NCI-H2171 treated with DMSO at 0.1 percent for 48 hours (cell line): ENCODE results near the gene MAU2.
A peak's percentile ranks its signal among the peaks of the same experiment; 100 is the strongest.

Source experiments
- DNase-seq: peaks from one replicate; lab custom pipeline; 2025; lab: John Stamatoyannopoulos, UW

The MAU2 gene, protein sequence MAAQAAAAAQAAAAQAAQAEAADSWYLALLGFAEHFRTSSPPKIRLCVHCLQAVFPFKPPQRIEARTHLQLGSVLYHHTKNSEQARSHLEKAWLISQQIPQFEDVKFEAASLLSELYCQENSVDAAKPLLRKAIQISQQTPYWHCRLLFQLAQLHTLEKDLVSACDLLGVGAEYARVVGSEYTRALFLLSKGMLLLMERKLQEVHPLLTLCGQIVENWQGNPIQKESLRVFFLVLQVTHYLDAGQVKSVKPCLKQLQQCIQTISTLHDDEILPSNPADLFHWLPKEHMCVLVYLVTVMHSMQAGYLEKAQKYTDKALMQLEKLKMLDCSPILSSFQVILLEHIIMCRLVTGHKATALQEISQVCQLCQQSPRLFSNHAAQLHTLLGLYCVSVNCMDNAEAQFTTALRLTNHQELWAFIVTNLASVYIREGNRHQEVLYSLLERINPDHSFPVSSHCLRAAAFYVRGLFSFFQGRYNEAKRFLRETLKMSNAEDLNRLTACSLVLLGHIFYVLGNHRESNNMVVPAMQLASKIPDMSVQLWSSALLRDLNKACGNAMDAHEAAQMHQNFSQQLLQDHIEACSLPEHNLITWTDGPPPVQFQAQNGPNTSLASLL

DNA sequence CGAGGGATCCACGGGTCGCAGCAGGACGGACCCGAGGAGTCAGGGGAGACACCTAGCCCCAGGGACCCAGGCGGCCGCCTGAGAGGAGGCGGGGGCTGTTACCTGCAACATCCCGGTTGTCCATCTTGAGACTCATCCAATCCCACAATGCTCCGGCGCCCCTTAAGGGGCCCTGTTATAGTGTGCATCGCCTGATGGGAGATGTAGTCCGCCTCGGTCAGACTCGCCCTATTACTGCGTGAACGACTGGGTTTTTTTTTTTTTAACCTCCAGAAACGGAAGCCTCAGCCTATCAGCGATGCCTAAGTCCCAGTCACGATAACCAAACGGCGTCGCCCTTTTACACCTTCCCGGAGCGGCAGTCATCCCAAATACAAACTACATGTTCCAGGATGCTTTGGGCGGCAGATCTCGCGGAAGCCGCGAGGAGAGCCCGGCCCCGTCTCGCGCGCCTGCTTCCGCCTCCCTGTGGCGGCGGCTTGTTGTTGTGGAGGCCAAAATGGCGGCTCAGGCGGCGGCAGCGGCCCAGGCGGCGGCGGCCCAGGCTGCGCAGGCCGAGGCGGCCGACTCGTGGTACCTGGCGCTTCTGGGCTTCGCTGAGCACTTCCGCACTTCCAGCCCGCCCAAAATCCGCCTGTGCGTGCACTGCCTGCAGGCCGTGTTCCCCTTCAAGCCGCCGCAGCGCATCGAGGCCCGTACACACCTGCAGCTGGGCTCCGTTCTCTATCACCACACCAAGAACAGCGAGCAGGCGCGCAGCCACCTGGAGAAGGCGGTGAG lies at the start of gene MAU2, which contains the start of gene SUGP1:
Gene MAU2 (plus strand): TSS at position 469 of the 780 bp plus-strand sequence. CDS start 31 bp downstream, at position 500.
Gene SUGP1 (minus strand): TSS at position 149 of the 780 bp plus-strand sequence. CDS start 13 bp downstream, at position 136.
- DNase-seq = peak; percentile 99

DNA sequence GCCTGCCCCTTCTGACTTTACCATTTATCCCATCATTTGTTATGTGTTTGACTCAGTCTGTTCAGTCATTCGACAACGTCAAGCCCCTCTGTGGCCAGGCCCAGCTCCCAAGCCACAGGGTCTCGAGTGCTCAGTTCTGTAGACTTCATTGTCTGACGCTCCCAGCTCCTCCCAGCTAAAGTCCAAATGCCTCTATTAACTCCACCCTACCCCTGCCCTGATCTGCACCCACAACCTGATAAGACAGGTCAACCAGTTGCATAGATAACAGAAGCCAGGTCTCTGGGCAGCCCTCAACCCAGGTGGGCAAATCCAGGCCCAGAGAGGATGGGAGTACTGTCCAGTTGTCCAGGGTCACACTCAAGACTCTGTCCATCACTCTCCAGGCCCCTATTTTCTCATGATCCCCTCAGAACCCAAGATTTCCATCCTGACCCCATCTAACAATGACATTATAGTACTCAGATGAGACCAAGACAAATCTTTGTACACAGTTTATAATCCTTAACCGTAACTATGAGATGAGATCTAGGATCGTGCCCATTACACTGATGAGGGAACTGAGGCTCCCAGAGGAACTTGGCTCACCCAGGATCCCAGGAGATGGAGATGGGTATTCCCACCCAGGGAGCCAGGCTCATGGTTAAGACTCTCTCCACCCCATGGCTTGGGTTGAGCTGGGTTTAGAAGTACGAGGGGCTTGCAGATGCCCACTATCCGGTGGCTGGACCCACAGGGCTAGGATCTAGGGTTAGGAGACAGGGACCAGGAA lies 48.6 kb upstream of the MAU2 start:
- DNase-seq = no peak

DNA sequence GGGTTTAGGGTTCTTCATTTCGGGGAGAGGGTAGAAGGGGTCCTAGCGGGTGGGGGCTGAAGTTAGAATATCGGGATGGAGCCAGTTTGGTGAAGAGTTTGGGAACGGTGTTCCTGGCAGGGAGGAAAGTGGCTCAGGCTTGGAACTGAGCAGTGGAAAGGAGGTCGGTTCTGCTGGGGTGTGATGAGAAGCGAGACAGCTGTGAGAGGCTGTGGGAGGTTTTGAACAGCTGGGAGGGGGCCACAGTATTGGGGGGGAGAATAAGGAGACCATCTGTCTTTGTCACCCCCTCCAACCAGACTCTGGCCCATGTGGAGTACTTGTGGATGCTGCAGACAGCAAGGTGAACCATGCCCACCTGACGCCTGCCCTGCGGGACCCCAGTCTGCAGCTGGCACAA lies 46.5 kb upstream of the MAU2 start:
- DNase-seq = peak; percentile 73

DNA sequence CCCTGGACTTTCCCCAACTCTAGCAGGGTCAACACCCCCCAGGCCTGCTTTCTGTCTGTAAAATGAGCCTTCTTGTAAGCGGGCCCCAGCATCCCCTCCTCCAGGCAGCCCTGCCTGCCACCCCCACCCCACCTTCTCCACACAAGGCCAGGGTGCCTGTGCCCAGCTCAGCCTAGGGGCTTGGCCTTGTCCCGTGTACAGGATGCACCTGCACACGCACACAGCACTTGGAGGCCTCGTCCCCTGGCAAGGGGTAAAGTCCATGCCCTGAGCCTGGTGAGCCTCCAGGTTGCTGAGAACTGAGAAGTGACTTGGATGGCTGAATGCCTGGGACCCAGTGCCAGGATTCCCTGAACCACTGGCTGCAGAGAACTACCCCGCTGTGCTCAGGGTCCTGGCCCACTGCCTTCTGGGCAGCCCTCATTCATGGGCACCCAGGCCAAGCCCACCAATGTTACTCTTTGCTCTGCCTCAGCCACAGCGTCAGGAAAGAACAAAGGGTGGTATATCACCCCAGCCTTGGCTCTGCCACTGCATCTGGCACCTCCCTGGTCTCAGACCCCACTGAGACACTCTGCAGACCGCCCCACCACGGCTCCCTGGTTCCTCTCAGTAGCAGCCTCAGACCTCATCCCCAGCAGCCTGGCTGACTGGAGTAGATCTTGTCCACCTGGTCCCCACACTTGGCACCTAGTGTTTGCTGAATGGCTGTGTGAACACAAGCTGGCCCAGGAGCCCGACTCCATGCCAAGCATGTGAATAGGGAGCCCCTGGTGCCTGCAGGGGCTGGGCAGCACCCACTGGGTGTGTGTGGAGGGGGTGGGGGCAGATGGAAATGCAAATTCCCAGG lies 45.7 kb upstream of the MAU2 start:
- no peak for DNase-seq

DNA sequence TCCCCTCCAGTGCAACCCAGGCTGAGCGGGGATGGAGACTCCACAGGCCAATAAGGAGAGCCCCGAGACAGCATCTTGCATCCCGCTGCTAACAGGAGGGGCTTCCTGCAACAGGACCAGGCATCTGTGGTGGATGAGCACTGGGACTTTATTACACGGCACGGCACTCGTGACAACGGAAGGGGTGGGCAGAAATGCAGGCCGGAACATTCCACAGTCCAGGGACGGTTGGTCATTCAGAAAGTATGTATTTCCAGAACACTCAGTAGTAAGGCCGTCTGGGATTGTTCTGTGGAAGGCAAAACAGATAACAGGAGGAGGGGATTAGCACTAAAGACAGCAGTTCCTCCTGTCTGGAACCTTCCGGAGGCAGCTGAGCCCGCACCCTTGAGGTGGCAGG lies 44.2 kb upstream of the MAU2 start:
- no peak for DNase-seq

DNA sequence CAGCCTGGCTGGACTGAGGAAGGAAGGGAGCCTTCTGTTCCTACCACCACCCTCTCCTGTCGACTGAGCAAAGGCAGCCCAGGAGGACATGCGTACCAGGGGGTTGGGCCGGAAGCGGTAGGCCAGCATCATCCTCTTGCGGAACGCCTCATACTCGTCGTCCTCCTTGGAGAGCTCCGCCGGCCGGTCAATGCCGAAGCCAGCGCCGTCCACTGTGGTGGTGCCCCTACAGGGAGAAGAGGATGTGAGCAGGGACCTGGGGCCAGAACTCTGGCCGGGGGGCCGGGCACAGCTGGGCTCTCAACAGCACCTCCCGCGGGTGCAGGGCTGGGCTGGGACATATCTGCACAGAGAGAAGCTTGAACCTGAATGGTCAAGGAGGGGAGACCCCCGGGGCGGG lies 43.8 kb upstream of the MAU2 start:
- DNase-seq = no peak

DNA sequence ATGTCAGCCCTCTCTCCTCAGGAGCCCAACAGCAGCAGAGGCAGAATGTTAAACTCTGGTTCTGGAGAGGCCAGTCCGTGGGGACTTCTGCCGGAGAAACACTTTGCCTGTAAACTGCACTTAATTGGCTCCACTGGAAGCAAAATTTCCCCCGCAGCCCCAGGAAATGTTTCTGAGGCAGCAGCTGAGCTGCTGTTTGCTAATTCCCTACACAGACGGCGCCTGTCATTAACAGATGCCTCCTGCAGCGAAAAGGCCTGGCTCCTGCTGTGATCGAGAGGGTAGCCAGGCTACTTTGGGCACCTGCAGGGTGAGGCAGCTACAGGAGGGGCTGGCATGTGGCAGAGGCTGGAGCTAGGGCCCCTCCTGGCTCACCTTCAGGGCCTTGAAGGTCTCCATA lies 42.3 kb upstream of the MAU2 start:
- DNase-seq = peak; percentile 86

DNA sequence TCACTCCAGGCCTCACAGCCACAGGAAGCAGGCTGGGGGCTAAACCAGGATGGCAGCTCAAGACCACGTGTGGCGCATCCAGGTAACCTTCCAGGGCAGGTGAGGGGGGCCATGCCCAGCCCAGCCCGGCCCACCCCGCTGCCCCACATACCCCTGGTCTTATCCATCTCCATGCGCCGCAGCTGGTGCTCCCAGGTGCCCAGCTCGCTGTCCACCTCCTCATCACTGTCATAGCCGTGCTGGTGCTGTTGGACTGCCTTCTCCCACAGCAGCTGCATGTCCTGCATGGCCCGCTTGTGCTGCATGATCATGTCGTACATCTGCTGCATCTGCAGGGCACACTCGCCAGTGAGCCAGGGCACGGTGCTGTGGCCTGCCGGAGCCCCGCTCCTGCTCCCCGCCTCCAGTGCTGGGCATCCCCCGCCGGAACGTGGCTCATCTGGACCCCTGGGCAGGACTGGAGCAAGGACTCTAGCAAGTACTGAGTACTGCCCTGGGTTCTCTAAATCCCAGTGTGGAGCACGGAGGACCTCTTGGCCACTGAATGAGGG lies 41.5 kb upstream of the MAU2 start:
- DNase-seq = no peak

DNA sequence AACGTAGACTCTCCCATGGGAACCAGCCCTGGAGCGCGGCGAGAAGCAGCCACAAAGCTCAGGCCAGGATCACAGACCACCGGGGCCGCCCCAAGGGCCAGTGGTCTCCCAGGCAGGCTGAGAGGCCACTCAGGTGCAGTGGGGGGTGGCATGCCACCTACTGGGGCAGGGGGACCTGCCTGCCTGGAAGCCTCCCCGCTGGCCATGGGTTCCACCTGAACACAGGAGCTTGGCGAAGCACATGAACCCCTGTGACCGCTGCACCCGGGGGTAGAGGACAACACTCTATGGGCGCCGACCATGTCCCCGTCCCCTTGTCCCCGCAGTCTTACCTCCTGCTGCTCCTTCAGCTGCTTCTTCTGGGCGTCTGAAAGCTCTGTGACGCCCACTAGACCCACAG lies 40.8 kb upstream of the MAU2 start:
- DNase-seq = no peak

DNA sequence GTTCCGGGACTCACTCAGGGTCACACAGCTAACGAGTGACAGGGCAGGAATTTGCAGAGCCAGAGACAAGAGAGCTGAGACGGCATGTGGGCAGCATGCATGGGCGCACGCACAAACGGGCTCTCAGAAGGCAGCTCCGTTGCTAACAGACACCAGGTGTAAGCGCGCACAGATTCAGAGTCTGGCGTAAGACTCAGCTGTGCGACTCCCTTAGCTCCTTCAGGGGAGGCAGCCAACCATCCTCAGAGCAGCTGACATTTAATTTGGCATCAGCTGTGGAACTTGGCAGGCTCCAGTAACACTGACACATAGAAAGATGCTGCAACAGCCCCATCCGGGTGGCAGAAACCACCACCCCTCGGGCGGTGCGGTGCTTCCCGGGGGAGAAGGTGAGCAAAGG lies 40.1 kb upstream of the MAU2 start:
- DNase-seq = peak; percentile 94

DNA sequence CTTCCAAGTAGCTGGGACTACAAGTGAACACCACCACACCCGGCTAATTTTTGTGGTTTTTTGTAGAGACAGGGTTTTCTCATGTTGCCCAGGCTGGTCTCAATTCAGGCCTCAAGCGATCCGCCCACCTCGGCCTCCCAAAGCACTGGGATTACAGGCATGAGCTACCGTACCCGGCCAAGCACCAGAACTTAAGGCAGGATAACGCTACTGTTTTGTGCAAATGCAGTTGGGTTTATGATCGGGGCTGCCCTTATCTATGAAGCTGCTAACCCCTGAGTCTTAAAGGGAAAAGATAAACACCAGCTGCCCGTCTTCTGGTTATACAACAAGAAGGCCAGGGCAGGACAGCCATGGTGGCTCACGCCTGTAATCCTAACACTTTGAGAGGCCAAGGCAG lies 34.9 kb upstream of the MAU2 start:
- no peak for DNase-seq

DNA sequence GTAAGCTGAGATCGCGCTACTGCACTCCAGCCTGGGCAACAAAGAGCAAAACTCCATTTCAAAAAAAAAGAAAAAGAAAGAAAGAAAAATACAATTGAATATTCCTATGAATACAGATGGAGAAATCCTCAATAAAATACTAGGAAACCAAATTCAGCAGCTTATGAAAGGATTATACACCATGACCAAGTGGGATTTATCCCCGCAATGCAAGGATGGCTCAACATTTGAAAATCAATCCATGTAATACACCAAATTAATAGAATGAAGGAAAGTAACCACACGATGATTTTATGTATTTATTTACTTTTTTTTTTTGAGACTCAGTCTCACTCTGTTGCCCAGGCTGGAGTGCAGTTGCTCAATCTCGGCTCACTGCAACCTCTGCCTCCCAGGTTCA lies 28.0 kb upstream of the MAU2 start:
- no peak for DNase-seq

DNA sequence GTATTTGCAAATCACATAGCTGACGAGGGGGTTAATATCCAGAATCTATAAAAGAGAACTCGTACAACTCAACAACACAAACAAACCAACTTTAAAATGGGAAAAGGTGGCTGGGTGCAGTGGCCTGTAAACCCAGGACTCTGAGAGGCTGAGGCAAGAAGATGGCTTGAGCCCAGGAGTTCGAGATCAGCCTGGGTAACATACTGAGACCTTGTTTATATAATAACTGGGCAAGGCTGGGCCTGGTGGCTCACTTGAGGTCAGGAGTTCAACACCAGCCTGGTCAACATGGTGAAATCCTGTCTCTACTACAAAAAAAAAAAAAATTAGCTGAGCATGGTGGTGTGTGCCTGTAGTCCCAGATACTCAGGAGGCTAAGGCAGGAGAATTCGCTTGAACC lies 25.7 kb upstream of the MAU2 start:
- DNase-seq = no peak

DNA sequence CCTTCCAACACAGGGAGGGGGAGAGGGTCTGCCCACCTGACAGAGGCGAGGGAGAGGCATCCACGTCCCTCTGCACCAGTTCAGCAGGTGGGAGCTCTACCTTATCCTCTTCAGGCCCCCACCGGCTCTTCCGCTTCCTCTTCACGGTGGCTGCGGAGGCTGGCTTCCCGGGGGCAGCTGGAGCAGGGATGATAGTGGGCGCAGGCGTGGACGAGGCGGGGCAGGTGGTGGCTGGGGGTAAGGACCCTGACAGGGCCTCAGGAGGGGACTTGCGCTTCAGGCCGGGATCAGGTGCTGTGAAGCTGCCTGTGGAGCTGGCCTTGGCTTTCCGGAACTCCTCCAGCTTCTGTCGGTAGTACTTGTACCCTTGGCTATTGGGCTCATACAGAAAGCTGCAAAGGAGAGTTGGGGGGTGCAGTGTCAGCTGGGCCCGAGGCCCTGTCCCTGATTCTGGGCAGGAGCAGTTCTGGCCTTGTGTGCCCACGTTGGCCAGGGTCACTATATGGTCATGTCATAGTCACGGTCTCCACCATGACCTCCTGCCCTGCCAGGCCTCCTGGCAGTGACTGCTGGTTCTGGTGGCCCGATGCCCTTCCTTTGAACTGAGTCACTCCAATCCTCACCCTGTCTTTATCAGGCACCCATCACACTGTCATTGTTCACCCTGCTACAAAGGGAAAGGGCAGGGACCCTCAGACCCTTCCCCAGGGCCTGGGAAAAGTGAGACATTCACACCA lies 23.5 kb upstream of the MAU2 start:
- no peak for DNase-seq

DNA sequence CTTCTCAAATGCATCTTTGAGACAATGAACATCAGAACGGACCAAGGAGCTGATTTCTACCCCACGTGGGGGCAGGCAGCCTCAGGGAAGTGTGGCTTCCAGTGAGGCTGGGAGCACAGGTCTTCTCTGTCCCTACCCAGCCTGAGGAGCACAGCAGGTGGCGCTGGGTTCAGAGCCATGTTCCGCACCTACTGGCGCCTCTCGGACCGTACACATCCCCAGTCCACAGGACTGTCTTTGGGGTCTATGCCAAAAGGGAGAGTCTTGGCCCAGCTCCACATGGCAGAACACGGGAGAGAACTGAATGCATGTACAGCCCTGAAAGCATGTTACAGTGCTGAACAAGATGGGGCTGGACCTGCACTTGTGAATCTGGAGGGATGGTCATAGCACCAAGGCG lies 22.9 kb upstream of the MAU2 start:
- DNase-seq = no peak

DNA sequence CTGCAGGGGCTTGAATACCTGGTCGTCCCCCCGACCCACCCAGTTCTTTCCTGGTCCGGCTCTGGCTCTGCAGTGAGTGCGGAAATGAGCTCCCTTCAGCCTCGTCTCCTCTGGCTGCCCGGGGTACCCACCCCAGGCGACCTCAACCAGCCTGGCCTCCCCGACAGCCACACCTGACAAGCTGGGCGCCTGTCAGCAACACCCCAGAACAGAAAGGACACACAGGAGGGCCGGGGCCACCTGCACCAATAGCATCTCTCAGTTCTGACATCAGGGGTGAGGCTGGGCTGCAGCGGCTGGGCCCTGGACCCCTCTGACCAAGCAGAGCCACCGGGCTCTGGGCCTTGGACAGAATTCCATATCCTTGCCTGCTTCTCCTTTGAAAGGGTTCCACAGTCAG lies 20.0 kb upstream of the MAU2 start:
- no peak for DNase-seq

DNA sequence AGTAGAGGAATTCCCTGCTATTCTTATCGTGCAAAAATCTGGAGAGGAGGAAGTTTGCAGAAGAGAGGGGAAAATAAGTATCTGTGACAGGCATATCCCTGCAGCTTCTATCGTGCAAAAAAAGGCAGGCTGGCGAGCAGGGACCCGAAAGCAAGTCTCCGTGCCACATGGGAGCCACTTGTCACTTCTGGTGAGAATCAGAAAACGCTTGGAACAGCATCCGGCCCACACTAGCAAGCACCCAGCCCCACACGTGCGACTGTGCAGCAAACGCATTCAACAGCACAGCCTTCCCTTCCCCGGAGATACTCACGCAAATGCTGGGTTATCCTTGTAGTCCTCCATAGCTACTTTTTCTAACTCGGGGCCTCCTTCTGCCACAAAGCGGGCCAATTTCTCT lies 17.2 kb upstream of the MAU2 start:
- no peak for DNase-seq

DNA sequence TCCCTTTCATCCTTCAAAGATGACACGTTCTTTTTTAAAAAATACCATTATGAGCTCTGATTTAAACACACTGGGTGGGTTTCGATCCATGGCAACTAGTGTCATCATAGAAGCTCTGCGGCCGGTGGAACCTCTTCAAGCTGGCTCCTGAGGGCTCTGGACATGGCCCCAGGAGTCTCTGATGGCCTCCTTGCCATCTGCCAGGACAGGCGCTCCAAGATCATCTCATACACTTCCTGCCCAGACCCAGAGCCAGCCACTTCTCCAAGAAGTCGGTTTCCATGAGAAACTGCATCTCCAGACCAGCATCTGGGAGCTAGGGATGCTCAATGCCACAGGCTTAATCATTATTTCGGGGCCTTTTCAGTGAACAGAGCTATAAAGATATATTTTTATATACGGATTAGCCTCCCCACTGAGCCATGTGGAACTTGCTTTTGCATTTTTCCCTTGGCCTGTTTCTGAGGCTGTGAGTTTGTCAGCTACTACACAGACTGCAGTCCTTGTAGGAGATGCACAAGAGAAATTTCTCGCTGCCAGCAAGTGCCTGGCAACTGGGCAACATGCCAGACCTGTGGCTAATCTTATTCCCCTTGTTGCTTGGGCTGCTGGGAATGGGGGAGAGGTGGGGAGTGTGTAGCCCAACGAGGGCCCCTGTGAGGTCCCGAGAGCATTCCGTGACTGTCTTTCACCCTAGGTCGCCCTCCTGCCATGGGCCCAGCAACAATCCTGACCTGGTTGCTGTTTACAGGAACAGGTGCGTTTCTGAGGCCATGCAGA lies 16.3 kb upstream of the MAU2 start:
- DNase-seq = peak; percentile 1

DNA sequence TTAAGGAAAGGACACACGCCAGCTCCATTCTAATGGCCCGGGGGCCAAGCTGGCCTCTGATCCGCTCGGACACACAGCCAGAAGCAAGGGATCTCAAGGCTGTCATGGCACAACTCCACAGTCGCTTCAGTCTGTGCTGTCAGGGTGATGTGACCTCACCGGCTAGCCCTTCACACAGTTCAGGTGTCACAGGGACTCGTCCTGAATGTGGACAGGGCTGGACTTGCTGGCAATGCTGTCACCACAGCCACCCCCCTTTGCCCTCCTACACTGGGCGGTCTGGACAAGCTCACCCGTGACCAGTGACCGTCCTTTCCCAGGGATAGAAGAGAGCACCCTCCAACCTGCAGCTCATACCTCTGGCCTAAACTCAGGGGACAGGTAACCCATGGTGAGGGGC lies 15.6 kb upstream of the MAU2 start:
- DNase-seq = no peak
